ENCODE measurements around the gene DLK1. TPM values are rescaled to one million over a fixed set of nuclear protein-coding genes. Genes with fewer than 3 reads are reported as not detected.

Gene DLK1
- polyA plus RNA-seq, 1 donor (not counting 4 experiments of a cell fraction or from before 2014, with no cell fraction given): not detected

- no peak for DNase-seq (ENCODE audit: low read depth, low spot score)
- no peak overlapping the region for H3K4me3 ChIP-seq (ENCODE audit: control insufficient read depth in 2 of 3, extremely low read depth in 1 of 3, insufficient read depth in 2 of 3, low read depth in 1 of 3, low read length in 3 of 3)
- no peaks in the 10 kb centered on the region for H3K9me3 ChIP-seq (ENCODE audit: control insufficient read depth, low read depth, low read length)
- no peak overlapping the region for H3K27ac ChIP-seq (ENCODE audit: control insufficient read depth, insufficient read depth, low read length)
- peaks cover 4% of the 10 kb centered on the region for H3K27me3 ChIP-seq (ENCODE audit: control insufficient read depth, extremely low read depth, insufficient read depth, low read length)
- no peaks in the 10 kb centered on the region for H3K9me1 ChIP-seq (ENCODE audit: control insufficient read depth, extremely low read depth, insufficient read depth, low read length)
- no peak overlapping the region for H3K9ac ChIP-seq (ENCODE audit: control insufficient read depth, extremely low read depth, insufficient read depth, low read length)
- H2AFZ ChIP-seq (ENCODE audit: control insufficient read depth, low read length): no peak overlapping the region
- H3K4me1 ChIP-seq (ENCODE audit: control insufficient read depth, extremely low read depth, insufficient read depth, low read length): peaks cover 34% of the 10 kb centered on the region
- TF ChIP-seq CTCF (optimal IDR thresholded peaks at IDR 0.05 in 1 of 3, IDR thresholded peaks at IDR 0.05 in 1 of 3, conservative IDR thresholded peaks at IDR 0.05 in 1 of 3; ENCODE audit: extremely low read depth in 1 of 3, insufficient read depth in 2 of 3, low read length in 3 of 3): no peak
- TF ChIP-seq EZH2 (IDR thresholded peaks at IDR 0.05; ENCODE audit: low read length): no peak
- FAIRE-seq: no peak
- no peaks in the 10 kb centered on the region for H3K79me2 ChIP-seq (ENCODE audit: control insufficient read depth, insufficient read depth, low read length)
- dilution Hi-C loops (cut with MboI; ENCODE audit: extremely low pct_ligation_motif_present, low sequenced_read_pairs): no loop called here
- H3K36me3 ChIP-seq (ENCODE audit: control insufficient read depth in 2 of 2, extremely low read depth in 1 of 2, insufficient read depth in 2 of 2, low read length in 2 of 2): no peaks in the 10 kb centered on the region
- no peaks in the 10 kb centered on the region for H4K20me1 ChIP-seq (ENCODE audit: control insufficient read depth, extremely low read depth, insufficient read depth, low read length)
- no peak overlapping the region for H3K4me2 ChIP-seq (ENCODE audit: control insufficient read depth, extremely low read depth, insufficient read depth, low read depth, low read length)
These were observed 38.6 kb upstream of the DLK1 start for GRCh38 chr14:100688051-100688450.

GRCh38 chr14:100688598-100689461, 37.9 kb upstream of the DLK1 start:
- H3K9ac ChIP-seq (ENCODE audit: control insufficient read depth, extremely low read depth, insufficient read depth, low read length): peak overlapping the region; percentile 37

More at GRCh38 chr14:100688598-100689461, 37.9 kb upstream of the DLK1 start:
- H4K20me1 ChIP-seq (ENCODE audit: control insufficient read depth, extremely low read depth, insufficient read depth, low read length): no peaks in the 10 kb centered on the region
- H3K4me2 ChIP-seq (ENCODE audit: control insufficient read depth, extremely low read depth, insufficient read depth, low read depth, low read length): peak overlapping the region; percentile 82
- H2AFZ ChIP-seq (ENCODE audit: control insufficient read depth, low read length): peak overlapping the region; percentile 66
- H3K4me1 ChIP-seq (ENCODE audit: control insufficient read depth, extremely low read depth, insufficient read depth, low read length): peaks cover 41% of the 10 kb centered on the region
- H3K79me2 ChIP-seq (ENCODE audit: control insufficient read depth, insufficient read depth, low read length): no peaks in the 10 kb centered on the region
- FAIRE-seq: peak; percentile 82
- H3K9me1 ChIP-seq (ENCODE audit: control insufficient read depth, extremely low read depth, insufficient read depth, low read length): no peaks in the 10 kb centered on the region
- no peaks in the 10 kb centered on the region for H3K36me3 ChIP-seq (ENCODE audit: control insufficient read depth in 2 of 2, extremely low read depth in 1 of 2, insufficient read depth in 2 of 2, low read length in 2 of 2)
- no peak for DNase-seq (ENCODE audit: low read depth, low spot score)
- dilution Hi-C loops (cut with MboI; ENCODE audit: extremely low pct_ligation_motif_present, low sequenced_read_pairs): no loop called here
- H3K27ac ChIP-seq (ENCODE audit: control insufficient read depth, insufficient read depth, low read length): peak overlapping the region; percentile 31
- peak overlapping the region in 2 of 3 experiments; percentile 40 to 56 for H3K4me3 ChIP-seq (ENCODE audit: control insufficient read depth in 2 of 3, extremely low read depth in 1 of 3, insufficient read depth in 2 of 3, low read depth in 1 of 3, low read length in 3 of 3)
- TF ChIP-seq CTCF (optimal IDR thresholded peaks at IDR 0.05 in 1 of 3, IDR thresholded peaks at IDR 0.05 in 1 of 3, conservative IDR thresholded peaks at IDR 0.05 in 1 of 3; ENCODE audit: extremely low read depth in 1 of 3, insufficient read depth in 2 of 3, low read length in 3 of 3) (no peak), EZH2 (IDR thresholded peaks at IDR 0.05; ENCODE audit: low read length) (no peak)
- peaks cover 4% of the 10 kb centered on the region for H3K27me3 ChIP-seq (ENCODE audit: control insufficient read depth, extremely low read depth, insufficient read depth, low read length)
- no peaks in the 10 kb centered on the region for H3K9me3 ChIP-seq (ENCODE audit: control insufficient read depth, low read depth, low read length)
